DMS53 treated with DMSO at 0.1 percent for 48 hours (cell line): Measurements from ENCODE around the gene SNX33.
"Not testable (repeated sequence)": the region's sequence is repeated elsewhere in the genome, so short reads cannot be mapped to it uniquely, and the experiment has no call there.

Source experiments
- DNase-seq: peaks from one replicate; lab custom pipeline; 2025; ENCODE audit not compliant: unreplicated experiment; lab: John Stamatoyannopoulos, UW

SNX33 gene

DNA sequence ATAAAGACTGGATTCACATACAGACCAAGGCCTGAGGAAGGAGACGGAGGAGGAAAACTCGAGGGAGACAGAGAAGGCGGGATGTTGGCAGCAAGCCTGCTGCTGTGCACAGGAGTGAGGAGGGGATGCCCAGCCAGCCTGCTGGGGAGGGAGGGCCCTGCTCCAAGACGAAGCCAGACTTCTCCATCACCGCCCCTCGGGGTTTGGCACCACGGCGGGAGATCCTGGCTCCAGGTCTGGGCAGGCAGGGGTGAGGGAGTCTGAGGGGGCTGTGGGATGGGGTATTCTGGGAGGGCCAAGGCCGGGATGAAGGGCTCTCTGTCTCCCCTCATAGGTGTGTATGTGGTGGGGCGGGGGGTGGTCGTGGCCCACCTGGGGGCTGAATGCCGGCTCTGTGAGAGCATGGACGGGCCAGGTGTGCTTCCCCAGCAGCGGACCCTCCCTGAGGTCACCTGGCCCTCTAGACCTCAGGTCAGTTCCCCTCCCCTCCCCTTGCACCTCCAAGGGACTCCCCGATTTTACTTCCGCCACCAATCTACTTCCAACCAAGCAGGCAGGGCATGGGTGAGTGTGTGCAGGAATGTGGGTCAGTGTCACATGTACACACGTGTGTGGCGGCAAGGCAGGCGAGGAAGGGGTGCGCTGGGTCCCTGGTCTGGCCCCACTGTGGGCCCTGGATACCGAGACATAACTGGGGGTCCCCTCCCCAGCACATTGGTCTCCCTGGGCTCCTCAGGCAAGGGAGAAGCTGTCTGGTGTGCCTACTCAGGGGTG lies 50.4 kb downstream of the SNX33 start:
- DNase-seq, result not testable (repeated sequence)

DNA sequence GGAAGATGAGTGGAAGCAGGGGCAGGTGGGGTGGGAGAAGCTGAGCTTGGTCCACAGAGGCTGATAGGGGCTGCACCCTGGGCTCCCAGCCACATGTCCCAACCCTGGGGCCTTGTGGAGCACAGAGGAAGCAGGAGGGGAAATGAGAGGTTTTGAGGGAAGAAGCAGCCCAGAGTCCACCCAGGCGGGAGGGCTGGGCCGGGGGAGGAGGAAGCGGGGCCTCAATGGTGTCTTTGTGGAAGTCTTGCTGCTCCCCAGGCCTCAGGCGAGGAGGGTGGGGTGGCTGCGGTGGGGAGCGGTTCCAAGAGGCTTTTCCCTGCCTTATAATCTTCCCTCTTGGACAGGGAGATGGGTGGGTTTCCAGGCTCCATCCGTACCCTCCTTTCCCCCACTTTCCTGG lies 51.8 kb downstream of the SNX33 start:
- not testable (repeated sequence) for DNase-seq

GRCh38 chr15:75699961-75700874 lies 52.5 kb downstream of the SNX33 start:
- not testable (repeated sequence) for DNase-seq

DNA sequence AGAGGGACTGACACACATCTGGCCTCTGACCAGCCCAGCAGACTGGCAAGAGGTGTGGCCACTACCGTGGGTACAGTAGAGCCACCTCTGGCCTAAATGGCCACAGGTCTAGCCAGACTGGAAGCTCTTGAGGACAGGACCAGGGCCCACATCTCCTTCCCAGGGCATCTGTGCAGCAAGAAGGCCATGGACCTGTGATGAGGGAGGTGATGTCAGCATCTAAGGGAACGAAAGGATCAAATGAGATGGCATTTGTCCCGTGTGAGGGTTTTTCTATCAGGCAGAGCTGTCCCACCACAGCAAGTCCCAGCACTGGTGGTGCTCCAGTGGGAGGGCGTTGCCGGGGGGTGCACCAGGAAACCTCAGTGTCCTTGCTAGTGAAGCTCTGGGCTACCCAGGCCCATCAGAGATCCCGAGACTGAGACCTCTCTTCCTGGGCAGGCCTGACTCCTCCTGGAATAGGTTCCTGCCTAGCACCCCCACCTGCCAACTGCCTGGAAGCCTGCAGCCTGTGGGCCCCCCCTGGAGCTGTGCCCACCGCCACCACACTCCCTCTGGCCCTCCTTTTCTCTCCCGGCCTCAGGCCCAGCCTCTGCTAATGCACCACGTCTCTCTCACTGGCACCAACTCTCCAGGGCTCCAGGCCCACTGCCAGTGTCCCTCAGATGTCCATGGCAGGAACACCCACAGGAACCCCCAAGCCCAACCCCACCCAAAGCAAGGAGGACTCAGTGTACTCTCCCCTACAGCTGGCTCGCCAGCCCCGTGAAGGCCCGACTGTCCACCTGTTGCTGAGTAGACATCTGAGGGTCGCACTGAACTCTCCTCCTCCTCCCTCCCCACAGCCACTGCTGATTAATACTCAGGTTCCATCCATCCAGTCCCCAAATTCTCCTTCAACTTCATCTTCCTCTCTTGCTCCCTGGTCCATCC lies 53.6 kb downstream of the SNX33 start:
- DNase-seq, result not testable (repeated sequence)

DNA sequence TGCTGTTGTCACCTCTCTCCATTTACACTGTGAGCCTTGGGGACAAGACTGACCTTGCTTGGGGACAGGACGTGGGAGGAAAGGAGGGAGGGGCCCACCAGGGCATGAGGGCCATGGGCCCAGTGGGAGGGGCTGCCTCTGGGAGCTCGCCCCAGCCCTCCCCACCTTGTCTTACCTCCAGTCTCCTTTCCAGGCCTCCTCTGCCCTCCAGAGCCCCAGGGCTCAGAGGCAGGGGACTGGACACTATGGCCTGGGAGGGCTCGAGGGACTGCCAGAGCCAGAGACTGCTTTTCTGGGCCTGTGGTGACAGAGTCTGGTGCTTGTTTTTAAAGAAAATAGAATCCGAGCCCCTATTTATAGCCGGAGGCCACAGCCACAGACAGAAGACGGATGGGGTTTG lies 54.7 kb downstream of the SNX33 start:
- DNase-seq, result no peak

DNA sequence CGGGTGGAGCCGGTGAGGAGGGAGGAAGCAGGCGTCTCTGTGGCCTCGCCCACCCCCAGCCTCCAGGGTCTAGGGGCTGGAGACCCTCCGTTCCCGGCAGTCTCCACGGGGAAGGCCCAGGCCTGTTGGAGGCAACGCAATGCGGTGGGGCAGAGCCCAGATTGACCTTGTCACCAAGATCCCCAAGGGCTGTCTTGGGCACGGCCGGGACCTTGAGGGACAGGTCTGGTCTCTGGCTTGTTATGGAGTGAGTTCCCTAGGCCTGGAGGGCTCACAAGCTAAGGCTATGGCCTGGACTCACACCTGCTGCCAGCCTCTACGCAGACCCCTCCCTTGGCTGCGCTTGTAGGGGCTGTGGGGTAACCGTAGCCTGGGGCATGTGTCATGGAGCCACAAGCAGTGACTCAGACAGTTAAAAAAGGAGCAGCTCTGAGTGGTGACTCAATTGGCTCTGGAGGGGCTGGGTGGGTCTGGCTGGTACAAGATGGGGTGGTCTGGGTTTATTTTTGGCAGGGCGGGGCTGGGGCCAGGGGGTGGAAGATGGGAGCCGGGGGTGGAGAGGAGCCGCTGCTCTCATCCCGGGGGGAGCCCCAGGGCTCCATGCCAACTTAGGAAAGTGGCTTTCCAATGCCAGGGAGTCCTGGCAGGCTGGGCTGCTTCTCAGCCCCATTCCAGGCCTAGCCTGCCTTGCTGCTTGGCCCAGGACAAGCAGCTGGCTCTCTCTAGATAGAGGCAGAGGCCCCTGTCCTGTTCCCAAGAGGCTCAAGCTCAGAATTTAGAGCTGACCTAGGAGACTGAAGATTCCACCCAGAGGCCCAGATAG lies 55.9 kb downstream of the SNX33 start:
- DNase-seq, result not testable (repeated sequence)

- DNase-seq, result no peak
These were observed 56.5 kb downstream of the SNX33 start for GRCh38 chr15:75704263-75704615.

DNA sequence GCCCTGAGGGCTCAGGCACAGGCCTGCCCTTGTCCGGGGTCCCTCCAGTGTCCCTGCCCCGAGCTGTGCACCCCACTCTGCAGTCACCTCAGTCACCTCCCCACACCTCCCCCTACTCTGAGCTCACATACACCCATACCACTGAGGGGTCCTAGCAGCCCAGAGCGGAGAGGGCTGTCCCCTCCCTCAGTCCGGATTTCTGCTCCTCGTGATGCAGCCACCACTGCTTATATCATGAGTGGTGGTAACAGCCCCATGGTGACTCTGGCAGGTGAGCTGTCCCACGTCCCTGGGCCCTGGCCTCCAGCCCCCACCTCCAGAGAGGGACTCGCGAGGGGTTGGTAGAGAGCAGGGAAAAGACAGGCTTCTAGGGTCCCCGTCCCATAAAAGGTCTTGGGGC lies 56.9 kb downstream of the SNX33 start:
- DNase-seq, result no peak

DNA sequence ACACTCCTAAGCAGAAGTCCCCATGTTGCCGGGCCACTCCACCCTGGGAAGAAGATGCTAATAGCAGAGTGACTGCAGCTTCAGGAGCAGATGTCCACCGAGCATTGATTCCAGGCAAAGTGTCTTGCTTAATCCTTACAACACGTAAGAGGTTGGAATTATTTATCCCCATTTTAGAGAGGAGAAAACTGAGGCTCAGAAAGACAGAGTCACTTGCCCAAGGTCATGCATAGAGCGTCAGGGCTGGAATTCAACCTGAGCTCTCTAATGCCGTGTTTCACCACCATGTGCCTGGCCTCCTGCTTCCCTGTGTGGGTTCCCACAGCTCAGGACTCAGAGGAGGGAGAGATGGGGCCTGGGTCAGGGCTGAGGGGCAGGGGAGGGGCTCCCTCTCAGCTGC lies 57.7 kb downstream of the SNX33 start:
- DNase-seq, result not testable (repeated sequence)

- no peak for DNase-seq
These were observed 58.4 kb downstream of the SNX33 start for GRCh38 chr15:75705854-75706681.

- no peak for DNase-seq
These were observed 58.9 kb downstream of the SNX33 start for GRCh38 chr15:75706682-75706954.

GRCh38 chr15:75709458-75709857 lies 61.7 kb downstream of the SNX33 start:
- DNase-seq, result not testable (repeated sequence)

GRCh38 chr15:75710874-75711273 lies 63.2 kb downstream of the SNX33 start:
- DNase-seq, result not testable (repeated sequence)

DNA sequence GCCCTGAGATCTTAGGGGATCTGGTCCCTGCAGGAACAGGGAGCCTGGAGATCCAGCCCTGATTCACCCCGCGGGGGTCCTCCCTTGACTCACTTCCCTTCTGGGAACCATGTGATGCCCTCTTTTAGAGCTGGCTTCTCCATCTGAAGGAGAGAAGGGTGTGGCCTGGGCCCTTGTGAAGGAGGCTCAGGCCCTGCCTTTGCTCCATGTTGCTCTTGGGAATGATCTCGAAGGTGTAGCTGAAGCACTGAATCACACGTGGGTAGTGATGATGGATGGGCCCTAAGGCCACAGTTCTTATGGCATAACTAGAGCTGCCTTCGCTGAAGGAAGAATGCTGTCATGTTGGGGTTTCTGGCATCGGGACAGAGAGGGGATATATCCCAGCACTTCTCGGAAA lies 63.8 kb downstream of the SNX33 start:
- DNase-seq, result not testable (repeated sequence)
